Mesothelial cell of epicardium (in vitro differentiated cells): ENCODE data around the gene JAKMIP2. TPM values are rescaled to one million over a fixed set of nuclear protein-coding genes. Genes with fewer than 3 reads are reported as not detected.

Source experiments
- DNase-seq, 2 experiments: peaks; one replicate each; pipeline ENCODE4 v3.0.0; 2021; ENCODE audit warnings: low spot score in 2 of 2; ENCODE audit not compliant: unreplicated experiment in 2 of 2
- H3K27ac Mint-ChIP-seq: 2 replicates; pipeline ENCODE4 v1.8.0; 2021; ENCODE audit warnings: mixed read lengths
- H3K27me3 Mint-ChIP-seq: 2 replicates; pipeline ENCODE4 v1.8.0; 2021; ENCODE audit warnings: low read depth, mixed read lengths
- H3K36me3 Mint-ChIP-seq: 2 replicates; pipeline ENCODE4 v1.8.0; 2021; ENCODE audit warnings: mixed read lengths
- H3K4me1 Mint-ChIP-seq: 2 replicates; pipeline ENCODE4 v1.8.0; 2021; ENCODE audit warnings: mixed read lengths
- H3K4me3 Mint-ChIP-seq: 2 replicates; pipeline ENCODE4 v1.8.0; 2021; ENCODE audit warnings: mild to moderate bottlenecking, moderate library complexity, mixed read lengths
- H3K9me3 Mint-ChIP-seq: 2 replicates; pipeline ENCODE4 v1.8.0; 2021; ENCODE audit warnings: mixed read lengths
- total RNA-seq: library from RNA; stranded (reverse); gene quantifications from 3 replicates; pipeline ENCODE4 v1.2.1, GENCODE V29; 2021
- TF ChIP-seq, protein P1 (sequence below): fragments of 200-600 bp; sonication (generic); IDR thresholded peaks from one replicate; pipeline ENCODE4 v1.5.0; 2021; ENCODE audit warnings: antibody characterized with exemption; ENCODE audit not compliant: unreplicated experiment

JAKMIP2 gene
- total RNA-seq, 1 donor from 2014 or later: 5.1 TPM

DNA sequence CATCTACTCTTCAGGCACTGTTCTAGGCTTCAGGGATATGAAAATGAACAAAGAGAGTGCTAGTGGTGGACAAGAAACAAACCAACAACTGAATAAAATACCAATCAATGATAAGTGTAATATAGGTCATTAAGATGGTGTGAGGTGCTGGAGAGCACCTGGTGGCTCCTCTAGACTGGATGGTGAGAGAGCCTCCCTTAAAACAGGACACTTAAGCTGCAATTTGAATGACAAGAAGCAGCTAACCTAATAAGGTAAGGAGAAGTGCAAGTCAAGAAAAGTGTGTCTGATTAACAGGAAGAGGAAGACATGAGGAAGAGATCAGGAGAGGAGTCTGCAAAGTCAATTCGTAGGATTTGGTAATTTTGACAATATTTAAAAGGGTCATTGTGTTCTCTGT lies 23.1 kb downstream of the JAKMIP2 start:
- Mint-ChIP-seq H3K9me3 (no peaks in the 10 kb centered on the region), H3K27me3 (peaks cover 3% of the 10 kb centered on the region)

DNA sequence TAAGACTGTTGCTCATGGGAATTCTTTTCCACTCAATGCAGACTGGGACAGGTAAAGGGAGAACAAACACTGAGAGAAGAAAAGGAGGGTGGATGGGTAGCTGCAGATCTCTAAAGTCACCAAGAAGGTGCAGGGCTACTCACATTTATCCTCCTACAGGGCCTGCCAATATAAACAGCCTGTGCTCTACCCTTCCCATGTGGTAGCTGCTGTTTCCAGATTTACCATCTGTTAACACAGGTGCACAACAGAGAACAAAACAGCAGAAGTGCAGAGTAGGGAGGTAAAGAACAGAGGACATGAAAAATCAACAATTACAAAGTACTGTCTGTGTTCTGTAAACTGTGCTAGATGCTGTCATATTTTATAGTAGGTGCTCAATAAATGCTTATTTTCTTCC lies 26.0 kb downstream of the JAKMIP2 start:
- TF ChIP-seq, protein P1, sequence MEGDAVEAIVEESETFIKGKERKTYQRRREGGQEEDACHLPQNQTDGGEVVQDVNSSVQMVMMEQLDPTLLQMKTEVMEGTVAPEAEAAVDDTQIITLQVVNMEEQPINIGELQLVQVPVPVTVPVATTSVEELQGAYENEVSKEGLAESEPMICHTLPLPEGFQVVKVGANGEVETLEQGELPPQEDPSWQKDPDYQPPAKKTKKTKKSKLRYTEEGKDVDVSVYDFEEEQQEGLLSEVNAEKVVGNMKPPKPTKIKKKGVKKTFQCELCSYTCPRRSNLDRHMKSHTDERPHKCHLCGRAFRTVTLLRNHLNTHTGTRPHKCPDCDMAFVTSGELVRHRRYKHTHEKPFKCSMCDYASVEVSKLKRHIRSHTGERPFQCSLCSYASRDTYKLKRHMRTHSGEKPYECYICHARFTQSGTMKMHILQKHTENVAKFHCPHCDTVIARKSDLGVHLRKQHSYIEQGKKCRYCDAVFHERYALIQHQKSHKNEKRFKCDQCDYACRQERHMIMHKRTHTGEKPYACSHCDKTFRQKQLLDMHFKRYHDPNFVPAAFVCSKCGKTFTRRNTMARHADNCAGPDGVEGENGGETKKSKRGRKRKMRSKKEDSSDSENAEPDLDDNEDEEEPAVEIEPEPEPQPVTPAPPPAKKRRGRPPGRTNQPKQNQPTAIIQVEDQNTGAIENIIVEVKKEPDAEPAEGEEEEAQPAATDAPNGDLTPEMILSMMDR: no peak
- H3K4me3 Mint-ChIP-seq: no peak overlapping the region
- no peak for DNase-seq
- H3K27ac Mint-ChIP-seq: no peak overlapping the region
- peaks cover 2% of the 10 kb centered on the region for H3K36me3 Mint-ChIP-seq
- H3K9me3 Mint-ChIP-seq: no peaks in the 10 kb centered on the region
- peaks cover 17% of the 10 kb centered on the region for H3K4me1 Mint-ChIP-seq
- peaks cover 3% of the 10 kb centered on the region for H3K27me3 Mint-ChIP-seq

More for the DNA sequence above, 23.1 kb downstream of the JAKMIP2 start:
- peaks cover 2% of the 10 kb centered on the region for H3K36me3 Mint-ChIP-seq
- TF ChIP-seq, protein P1: no peak
- H3K4me3 Mint-ChIP-seq: no peak overlapping the region
- DNase-seq: no peak
- no peak overlapping the region for H3K27ac Mint-ChIP-seq
- H3K4me1 Mint-ChIP-seq: peaks cover 9% of the 10 kb centered on the region

DNA sequence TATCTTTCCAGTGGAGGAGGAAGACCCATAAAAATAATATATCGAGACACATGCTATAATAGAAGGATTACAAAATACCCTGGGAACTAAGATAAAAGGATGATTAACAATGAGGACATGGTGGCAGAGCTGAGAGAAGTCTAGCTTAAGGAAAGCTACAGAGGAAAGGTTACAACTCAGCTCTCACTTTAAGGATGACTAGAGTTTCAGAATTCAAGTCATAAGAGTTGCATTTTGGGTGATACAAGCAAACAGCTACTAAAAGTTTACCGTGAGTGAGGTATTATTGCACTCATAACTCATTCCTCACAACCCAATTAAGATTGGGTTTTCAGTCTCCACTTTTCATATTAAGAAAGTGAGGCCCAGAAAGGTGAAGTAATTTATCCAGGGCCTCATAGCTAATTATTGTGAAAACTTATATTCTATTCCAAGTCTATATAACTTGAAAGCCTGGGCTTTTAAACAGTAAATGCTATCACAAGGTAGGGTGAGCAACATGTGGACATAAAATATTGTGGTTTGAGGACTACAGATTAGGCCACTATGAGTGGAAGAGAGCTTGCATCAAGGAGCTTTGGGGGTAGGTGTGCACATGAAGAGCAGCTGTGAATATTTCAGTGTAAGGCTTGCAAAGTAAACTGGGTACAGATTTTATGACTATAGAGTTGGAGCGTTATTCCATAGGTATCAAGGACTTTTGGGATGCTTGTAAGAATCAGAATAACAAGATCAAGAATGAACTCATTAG lies 28.0 kb downstream of the JAKMIP2 start:
- DNase-seq: no peak
- Mint-ChIP-seq H3K27ac (no peak overlapping the region), H3K4me1 (peaks cover 18% of the 10 kb centered on the region), H3K4me3 (no peak overlapping the region), H3K27me3 (peaks cover 3% of the 10 kb centered on the region), H3K9me3 (no peaks in the 10 kb centered on the region), H3K36me3 (peaks cover 2% of the 10 kb centered on the region)
- TF ChIP-seq, protein P1: no peak

- H3K4me1 Mint-ChIP-seq: peaks cover 18% of the 10 kb centered on the region
- no peak overlapping the region for H3K27ac Mint-ChIP-seq
- no peak overlapping the region for H3K4me3 Mint-ChIP-seq
- TF ChIP-seq, protein P1: no peak
- no peak for DNase-seq
- H3K27me3 Mint-ChIP-seq: no peaks in the 10 kb centered on the region
- no peaks in the 10 kb centered on the region for H3K36me3 Mint-ChIP-seq
- H3K9me3 Mint-ChIP-seq: no peaks in the 10 kb centered on the region
These were observed 28.8 kb downstream of the JAKMIP2 start for GRCh38 chr5:147753765-147754164.

DNA sequence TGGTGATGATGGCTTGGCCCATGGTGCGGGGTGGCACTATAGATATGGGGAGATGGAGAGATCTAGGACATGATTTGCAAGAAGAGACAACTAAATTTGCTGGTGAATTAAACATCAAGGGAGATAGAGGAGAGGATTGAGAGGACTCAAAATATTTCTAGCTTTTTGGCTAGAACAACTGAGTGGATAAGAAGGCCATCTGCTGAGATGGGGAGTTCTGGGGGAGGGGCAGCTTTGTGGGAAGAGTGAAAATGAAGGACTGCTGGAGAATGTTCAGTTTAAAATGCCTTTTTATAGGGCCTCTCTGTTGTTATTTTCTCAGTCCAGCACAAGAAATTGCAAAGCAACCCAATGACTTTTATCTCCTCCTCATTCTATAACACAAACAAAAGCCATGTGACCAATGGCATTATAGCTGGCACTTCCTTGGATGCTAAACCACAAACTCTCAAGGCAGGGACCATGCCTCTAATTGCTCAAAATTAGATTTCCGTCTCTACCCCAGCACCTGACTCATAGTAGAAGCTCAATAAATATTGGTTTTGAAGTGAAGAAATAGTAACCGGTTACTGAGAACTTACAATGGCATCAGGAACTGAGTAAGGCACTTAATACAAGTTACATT lies 29.8 kb downstream of the JAKMIP2 start:
- H3K27ac Mint-ChIP-seq: no peak overlapping the region
- TF ChIP-seq, protein P1: no peak
- H3K4me1 Mint-ChIP-seq: peaks cover 18% of the 10 kb centered on the region

More for the DNA sequence above, 29.8 kb downstream of the JAKMIP2 start:
- no peaks in the 10 kb centered on the region for H3K9me3 Mint-ChIP-seq
- no peaks in the 10 kb centered on the region for H3K27me3 Mint-ChIP-seq
- H3K4me3 Mint-ChIP-seq: no peak overlapping the region
- DNase-seq: no peak
- no peaks in the 10 kb centered on the region for H3K36me3 Mint-ChIP-seq
